Ascending aorta (tissue), 2 donors: Measurements from ENCODE around the gene ANO9. TPM values are rescaled to one million over a fixed set of nuclear protein-coding genes. Genes with fewer than 3 reads are reported as not detected.

ENCODE experiments used
- DNase-seq, 2 donors: peaks; one replicate each; pipeline ENCODE4 v3.0.0-alpha.2; 2019; ENCODE audit warnings: low spot score in 2 of 2
- H3K27ac ChIP-seq, 2 donors: fragments of 200-600 bp; sonication (generic); one replicate each; pipeline ENCODE4 v1.5.1; 2016 to 2017; ENCODE audit warnings: mild to moderate bottlenecking in 1 of 2
- H3K27me3 ChIP-seq: fragments of 200-600 bp; sonication (generic); one replicate; pipeline ENCODE4 v1.5.1; 2017
- H3K36me3 ChIP-seq, 2 donors: fragments of 200-600 bp; sonication (generic); one replicate each; pipeline ENCODE4 v1.5.1; 2016
- H3K4me1 ChIP-seq, 2 donors: fragments of 200-600 bp; sonication (generic); one replicate each; pipeline ENCODE4 v1.5.1; 2016 to 2017; ENCODE audit warnings: mild to moderate bottlenecking in 1 of 2
- H3K4me3 ChIP-seq, 2 donors: fragments of 200-600 bp; sonication (generic); one replicate each; pipeline ENCODE4 v1.5.1; 2016 to 2017; ENCODE audit warnings: mild to moderate bottlenecking in 1 of 2
- H3K9me3 ChIP-seq, 2 donors: fragments of 200-600 bp; sonication (generic); one replicate each; pipeline ENCODE4 v1.5.1; 2016
- CTCF ChIP-seq, 3 experiments: fragments of 200-600 bp in 2 of 3; fragments of 450-650 bp in 1 of 3; sonication (generic) in 2 of 3; IDR thresholded peaks; one replicate each; pipeline ENCODE4 v1.5.1; 2016 to 2019; ENCODE audit warnings: antibody characterized with exemption in 3 of 3, mild to moderate bottlenecking in 1 of 3, moderate library complexity in 1 of 3
- intact Hi-C: fragments of 100-400 bp; cut with DNase I; formaldehyde crosslinking; loops from one replicate; pipeline ENCODE4 v1.15.1; 2023
- total RNA-seq: library from RNA; depleted of rRNA; stranded (reverse); fragments of >200 nt; gene quantifications from one replicate; pipeline ENCODE4 v1.1.0, GENCODE V29; 2016

Gene ANO9
- total RNA-seq, 1 donor from 2014 or later = 4.0 TPM

GRCh38 chr11:445765-446588, 4.2 kb upstream of the ANO9 start:
- Histone ChIP-seq H3K27me3 (no peaks in the 10 kb centered on the region), H3K4me3 (no peak overlapping the region), H3K27ac (no peak overlapping the region), H3K9me3 (no peaks in the 10 kb centered on the region), H3K4me1 (peaks cover under 1 to 14% of the 10 kb centered on the region in 2 donors), H3K36me3 (no peaks in the 10 kb centered on the region)
- intact Hi-C loops = loop anchor here (5.0 kb wide), 1 partner anchor 139 kb away; the partner anchor contains the start of gene IFITM2
- DNase-seq = no peak
- TF ChIP-seq CTCF (IDR thresholded peaks at IDR 0.05) = no peak

DNA sequence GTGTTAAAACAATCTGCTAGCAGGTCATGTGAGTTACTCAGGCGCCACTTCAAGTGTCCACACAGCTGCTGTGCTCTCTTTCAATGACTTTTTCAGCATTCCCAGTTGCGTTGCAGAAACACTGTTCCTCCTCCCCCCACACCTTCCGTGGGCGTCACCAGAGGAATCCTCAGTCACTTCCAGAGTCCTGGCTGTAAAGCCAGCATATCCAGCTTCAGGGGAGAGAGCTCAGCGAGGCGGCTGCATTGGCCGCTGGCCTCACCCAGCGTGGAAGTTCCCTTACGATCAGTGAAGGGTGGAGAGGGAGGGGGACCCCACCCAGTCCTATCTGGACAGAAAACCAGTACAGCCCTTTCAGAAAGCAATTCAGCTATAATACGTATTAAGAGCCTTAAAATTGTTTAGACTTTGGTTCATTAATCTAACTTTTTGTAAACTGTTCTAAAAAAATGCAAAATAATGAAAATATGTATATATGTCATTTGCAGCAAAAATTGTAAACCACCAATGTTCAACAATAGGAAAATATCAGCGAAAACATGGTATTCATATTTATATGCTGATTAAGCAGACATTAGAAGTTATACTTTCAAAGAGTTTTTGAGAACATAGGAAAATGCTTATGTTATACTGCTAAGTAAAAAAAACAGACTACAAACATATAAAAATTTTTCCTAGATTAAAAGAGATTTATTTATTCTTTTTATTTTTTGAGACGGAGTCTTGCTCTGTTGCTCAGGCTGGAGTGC, 2.8 kb upstream of the ANO9 start:
- Histone ChIP-seq H3K27ac (no peak overlapping the region), H3K27me3 (no peaks in the 10 kb centered on the region), H3K9me3 (no peaks in the 10 kb centered on the region), H3K4me1 (peaks cover 0 to 13% of the 10 kb centered on the region in 2 donors), H3K4me3 (no peak overlapping the region), H3K36me3 (no peaks in the 10 kb centered on the region)
- intact Hi-C loops = loop anchor here (5.0 kb wide), 1 partner anchor 137 kb away; the partner anchor contains the start of gene IFITM2
- no peak for DNase-seq
- TF ChIP-seq CTCF (IDR thresholded peaks at IDR 0.05) = no peak

DNA sequence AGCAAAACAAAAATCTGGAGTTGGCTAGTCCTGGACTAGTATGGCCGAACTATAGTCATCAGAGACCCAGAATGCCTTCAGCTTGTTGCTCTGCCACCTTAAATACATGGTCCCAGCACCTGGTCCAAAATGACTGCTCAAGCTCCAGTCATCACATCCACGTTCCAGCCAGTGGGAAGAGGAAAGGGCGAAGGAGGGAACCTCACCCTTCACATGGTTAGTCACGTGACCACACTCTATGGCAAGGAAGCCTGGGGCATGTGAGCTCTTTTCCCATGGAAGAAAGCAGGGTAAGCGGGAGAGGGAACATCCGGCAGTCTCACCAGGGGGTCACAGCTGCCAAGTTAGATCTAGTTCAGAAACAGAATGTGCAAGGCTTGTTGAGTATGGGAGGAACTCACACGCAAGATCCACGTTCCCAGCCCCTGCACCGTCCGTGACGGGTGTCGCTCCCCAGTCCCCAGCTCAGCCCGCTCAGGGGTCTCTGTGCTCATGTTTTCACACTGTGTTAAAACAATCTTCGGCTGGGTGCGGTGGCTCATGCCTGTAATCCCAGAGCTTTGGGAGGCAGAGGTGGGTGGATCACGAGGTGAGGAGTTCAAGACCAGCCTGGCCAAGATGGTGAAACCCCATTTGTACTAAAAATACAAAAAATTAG, 1.9 kb upstream of the ANO9 start:
- Histone ChIP-seq H3K4me1 (peaks cover 0 to 6% of the 10 kb centered on the region in 2 donors), H3K27me3 (no peaks in the 10 kb centered on the region), H3K27ac (no peak overlapping the region), H3K36me3 (no peaks in the 10 kb centered on the region), H3K4me3 (no peak overlapping the region), H3K9me3 (no peaks in the 10 kb centered on the region)
- TF ChIP-seq CTCF (IDR thresholded peaks at IDR 0.05) = no peak
- DNase-seq = no peak
- intact Hi-C loops = no loop called here

DNA sequence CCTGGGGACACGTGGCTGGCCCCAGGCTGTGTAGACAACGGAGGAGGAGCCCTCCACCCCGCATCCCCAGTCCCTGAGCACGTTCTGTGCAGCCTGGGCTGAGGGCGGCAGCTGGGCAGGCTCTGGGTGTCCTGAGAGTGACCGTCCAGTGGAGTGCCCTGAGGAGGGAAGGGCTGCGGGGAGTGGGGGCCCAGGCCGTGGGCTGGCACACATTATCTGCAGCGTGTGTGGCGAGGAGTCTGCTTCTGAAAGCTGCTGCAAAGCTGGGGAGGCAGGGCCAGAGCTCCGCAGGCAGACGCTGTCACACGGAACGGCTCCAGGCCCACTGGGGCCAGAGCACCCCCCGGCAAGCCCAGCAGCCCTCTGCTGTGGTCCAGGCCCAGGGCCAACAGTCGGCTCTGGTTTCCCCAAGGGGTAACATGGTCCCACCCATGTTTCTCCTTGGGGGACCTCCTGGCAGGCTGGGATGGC, 835 bp upstream of the ANO9 start:
- Histone ChIP-seq H3K36me3 (no peaks in the 10 kb centered on the region), H3K4me1 (peaks cover 0 to under 1% of the 10 kb centered on the region in 2 donors), H3K4me3 (no peak overlapping the region), H3K9me3 (no peaks in the 10 kb centered on the region), H3K27me3 (no peaks in the 10 kb centered on the region), H3K27ac (no peak overlapping the region)
- intact Hi-C loops = no loop called here
- DNase-seq = no peak
- TF ChIP-seq CTCF (IDR thresholded peaks at IDR 0.05) = no peak

- no peak for DNase-seq
- TF ChIP-seq CTCF (IDR thresholded peaks at IDR 0.05) = no peak
- Histone ChIP-seq H3K27me3 (no peaks in the 10 kb centered on the region), H3K4me3 (no peak overlapping the region), H3K36me3 (no peaks in the 10 kb centered on the region), H3K27ac (no peak overlapping the region), H3K4me1 (no peaks in the 10 kb centered on the region), H3K9me3 (no peaks in the 10 kb centered on the region)
- intact Hi-C loops = no loop called here
Observed at GRCh38 chr11:441043-441417, 781 bp downstream of the ANO9 start.
